Spleen (tissue), 7 donors: ENCODE data around the gene DST.

ENCODE experiments used
- POLR2AphosphoS5 ChIP-seq, 3 donors: sonication (generic); formaldehyde crosslinking; IDR thresholded peaks; one replicate each; pipeline ENCODE4 v1.5.1; 2017; ENCODE audit warnings: antibody characterized with exemption in 3 of 3
- TF ChIP-seq, protein P1 (sequence below), 11 experiments: fragments of 200-600 bp in 7 of 11; fragments of 450-650 bp in 4 of 11; sonication (generic) in 4 of 11; IDR thresholded peaks in 8 of 11; conservative IDR thresholded peaks in 3 of 11; 1 replicate in 7 of 11; 2 replicates in 4 of 11; pipeline versions ENCODE4 v1.4.0 to v1.8.0; 2016 to 2021; ENCODE audit warnings: antibody characterized with exemption in 11 of 11, inconsistent platforms in 4 of 11, mild to moderate bottlenecking in 1 of 11
- donor health status: DM: no; HTN: no; CAD: no; lungs with moderate emphysema.
- donor health status: DM: no; HTN: no; CAD: no.
- donor health status: DM: no; HTN: no; CAD: no.

DNA sequence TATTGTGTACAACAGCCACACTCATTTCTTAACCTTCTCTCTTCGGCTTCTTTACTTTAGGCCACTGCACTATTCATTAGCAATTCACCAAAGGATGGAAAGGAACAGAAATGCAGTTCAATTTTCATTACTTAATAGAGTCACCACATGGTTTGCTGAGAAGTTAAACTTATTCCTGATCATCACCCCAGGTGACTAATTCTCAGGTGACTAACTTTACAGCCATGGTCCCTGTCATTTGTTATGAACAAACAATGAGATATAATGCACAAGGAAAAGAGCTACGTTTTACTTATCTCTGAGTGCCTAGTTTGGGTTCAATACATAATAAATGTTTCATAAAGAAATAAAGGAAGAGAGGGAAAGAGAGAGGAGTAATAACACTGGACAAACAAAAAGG lies 45.8 kb upstream of the DST start:
- TF ChIP-seq, protein P1, sequence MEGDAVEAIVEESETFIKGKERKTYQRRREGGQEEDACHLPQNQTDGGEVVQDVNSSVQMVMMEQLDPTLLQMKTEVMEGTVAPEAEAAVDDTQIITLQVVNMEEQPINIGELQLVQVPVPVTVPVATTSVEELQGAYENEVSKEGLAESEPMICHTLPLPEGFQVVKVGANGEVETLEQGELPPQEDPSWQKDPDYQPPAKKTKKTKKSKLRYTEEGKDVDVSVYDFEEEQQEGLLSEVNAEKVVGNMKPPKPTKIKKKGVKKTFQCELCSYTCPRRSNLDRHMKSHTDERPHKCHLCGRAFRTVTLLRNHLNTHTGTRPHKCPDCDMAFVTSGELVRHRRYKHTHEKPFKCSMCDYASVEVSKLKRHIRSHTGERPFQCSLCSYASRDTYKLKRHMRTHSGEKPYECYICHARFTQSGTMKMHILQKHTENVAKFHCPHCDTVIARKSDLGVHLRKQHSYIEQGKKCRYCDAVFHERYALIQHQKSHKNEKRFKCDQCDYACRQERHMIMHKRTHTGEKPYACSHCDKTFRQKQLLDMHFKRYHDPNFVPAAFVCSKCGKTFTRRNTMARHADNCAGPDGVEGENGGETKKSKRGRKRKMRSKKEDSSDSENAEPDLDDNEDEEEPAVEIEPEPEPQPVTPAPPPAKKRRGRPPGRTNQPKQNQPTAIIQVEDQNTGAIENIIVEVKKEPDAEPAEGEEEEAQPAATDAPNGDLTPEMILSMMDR (IDR thresholded peaks at IDR 0.05 in 8 of 11, conservative IDR thresholded peaks at IDR 0.05 in 3 of 11), result no peak
- TF ChIP-seq POLR2AphosphoS5 (IDR thresholded peaks at IDR 0.05), result no peak
